Osteocyte (in vitro differentiated cells): ENCODE measurements around the gene CTCF. TPM values are rescaled to one million over a fixed set of nuclear protein-coding genes. Genes with fewer than 3 reads are reported as not detected.

Experiments used
- DNase-seq: peaks from one replicate; pipeline ENCODE4 v3.0.0; 2021; ENCODE audit warnings: mixed read lengths; ENCODE audit not compliant: unreplicated experiment; ENCODE audit errors: extremely low spot score
- H3K27ac Mint-ChIP-seq: one replicate; pipeline ENCODE4 v1.8.0; 2021; ENCODE audit warnings: mild to moderate bottlenecking, mixed read lengths; ENCODE audit not compliant: unreplicated experiment
- H3K27me3 Mint-ChIP-seq: one replicate; pipeline ENCODE4 v1.8.0; 2021; ENCODE audit warnings: mixed read lengths; ENCODE audit not compliant: unreplicated experiment
- H3K36me3 Mint-ChIP-seq: one replicate; pipeline ENCODE4 v1.8.0; 2021; ENCODE audit warnings: mixed read lengths; ENCODE audit not compliant: unreplicated experiment
- H3K4me1 Mint-ChIP-seq: one replicate; pipeline ENCODE4 v1.8.0; 2021; ENCODE audit warnings: mixed read lengths; ENCODE audit not compliant: unreplicated experiment
- H3K4me3 Mint-ChIP-seq: one replicate; pipeline ENCODE4 v1.8.0; 2021; ENCODE audit warnings: mild to moderate bottlenecking, moderate library complexity, mixed read lengths; ENCODE audit not compliant: unreplicated experiment
- H3K9me3 Mint-ChIP-seq: one replicate; pipeline ENCODE4 v1.8.0; 2021; ENCODE audit warnings: mixed read lengths; ENCODE audit not compliant: unreplicated experiment
- total RNA-seq: library from RNA; stranded (reverse); gene quantifications from 2 replicates; pipeline ENCODE4 v1.2.1, GENCODE V29; 2021
- TF ChIP-seq, protein P1 (sequence below): fragments of 200-600 bp; sonication (generic); IDR thresholded peaks from 2 replicates; pipeline ENCODE4 v1.5.0; 2021; ENCODE audit warnings: antibody characterized with exemption, mild to moderate bottlenecking, moderate library complexity

CTCF gene
- total RNA-seq, 1 donor from 2014 or later = 43.2 TPM

- Mint-ChIP-seq H3K36me3 (peaks cover 24% of the 10 kb centered on the region), H3K9me3 (no peaks in the 10 kb centered on the region), H3K27ac (no peak overlapping the region), H3K27me3 (no peaks in the 10 kb centered on the region), H3K4me3 (no peak overlapping the region), H3K4me1 (peaks cover 31% of the 10 kb centered on the region)
- TF ChIP-seq, protein P1, sequence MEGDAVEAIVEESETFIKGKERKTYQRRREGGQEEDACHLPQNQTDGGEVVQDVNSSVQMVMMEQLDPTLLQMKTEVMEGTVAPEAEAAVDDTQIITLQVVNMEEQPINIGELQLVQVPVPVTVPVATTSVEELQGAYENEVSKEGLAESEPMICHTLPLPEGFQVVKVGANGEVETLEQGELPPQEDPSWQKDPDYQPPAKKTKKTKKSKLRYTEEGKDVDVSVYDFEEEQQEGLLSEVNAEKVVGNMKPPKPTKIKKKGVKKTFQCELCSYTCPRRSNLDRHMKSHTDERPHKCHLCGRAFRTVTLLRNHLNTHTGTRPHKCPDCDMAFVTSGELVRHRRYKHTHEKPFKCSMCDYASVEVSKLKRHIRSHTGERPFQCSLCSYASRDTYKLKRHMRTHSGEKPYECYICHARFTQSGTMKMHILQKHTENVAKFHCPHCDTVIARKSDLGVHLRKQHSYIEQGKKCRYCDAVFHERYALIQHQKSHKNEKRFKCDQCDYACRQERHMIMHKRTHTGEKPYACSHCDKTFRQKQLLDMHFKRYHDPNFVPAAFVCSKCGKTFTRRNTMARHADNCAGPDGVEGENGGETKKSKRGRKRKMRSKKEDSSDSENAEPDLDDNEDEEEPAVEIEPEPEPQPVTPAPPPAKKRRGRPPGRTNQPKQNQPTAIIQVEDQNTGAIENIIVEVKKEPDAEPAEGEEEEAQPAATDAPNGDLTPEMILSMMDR = no peak
- DNase-seq = no peak
Observed at GRCh38 chr16:67543036-67543435, 19.3 kb upstream of the CTCF start.

- no peaks in the 10 kb centered on the region for H3K9me3 Mint-ChIP-seq
- peaks cover 24% of the 10 kb centered on the region for H3K36me3 Mint-ChIP-seq
- no peak overlapping the region for H3K27ac Mint-ChIP-seq
- peaks cover 28% of the 10 kb centered on the region for H3K4me1 Mint-ChIP-seq
- DNase-seq = no peak
- TF ChIP-seq, protein P1 = no peak
- no peaks in the 10 kb centered on the region for H3K27me3 Mint-ChIP-seq
- H3K4me3 Mint-ChIP-seq = no peak overlapping the region
Observed at GRCh38 chr16:67543582-67543981, 18.7 kb upstream of the CTCF start.

GRCh38 chr16:67544329-67544841 lies 17.9 kb upstream of the CTCF start:
- no peak overlapping the region for H3K27ac Mint-ChIP-seq
- H3K9me3 Mint-ChIP-seq = no peaks in the 10 kb centered on the region
- peaks cover 20% of the 10 kb centered on the region for H3K4me1 Mint-ChIP-seq
- peaks cover 24% of the 10 kb centered on the region for H3K36me3 Mint-ChIP-seq
- H3K27me3 Mint-ChIP-seq = no peaks in the 10 kb centered on the region
- DNase-seq = no peak
- H3K4me3 Mint-ChIP-seq = no peak overlapping the region
- TF ChIP-seq, protein P1 = no peak

DNA sequence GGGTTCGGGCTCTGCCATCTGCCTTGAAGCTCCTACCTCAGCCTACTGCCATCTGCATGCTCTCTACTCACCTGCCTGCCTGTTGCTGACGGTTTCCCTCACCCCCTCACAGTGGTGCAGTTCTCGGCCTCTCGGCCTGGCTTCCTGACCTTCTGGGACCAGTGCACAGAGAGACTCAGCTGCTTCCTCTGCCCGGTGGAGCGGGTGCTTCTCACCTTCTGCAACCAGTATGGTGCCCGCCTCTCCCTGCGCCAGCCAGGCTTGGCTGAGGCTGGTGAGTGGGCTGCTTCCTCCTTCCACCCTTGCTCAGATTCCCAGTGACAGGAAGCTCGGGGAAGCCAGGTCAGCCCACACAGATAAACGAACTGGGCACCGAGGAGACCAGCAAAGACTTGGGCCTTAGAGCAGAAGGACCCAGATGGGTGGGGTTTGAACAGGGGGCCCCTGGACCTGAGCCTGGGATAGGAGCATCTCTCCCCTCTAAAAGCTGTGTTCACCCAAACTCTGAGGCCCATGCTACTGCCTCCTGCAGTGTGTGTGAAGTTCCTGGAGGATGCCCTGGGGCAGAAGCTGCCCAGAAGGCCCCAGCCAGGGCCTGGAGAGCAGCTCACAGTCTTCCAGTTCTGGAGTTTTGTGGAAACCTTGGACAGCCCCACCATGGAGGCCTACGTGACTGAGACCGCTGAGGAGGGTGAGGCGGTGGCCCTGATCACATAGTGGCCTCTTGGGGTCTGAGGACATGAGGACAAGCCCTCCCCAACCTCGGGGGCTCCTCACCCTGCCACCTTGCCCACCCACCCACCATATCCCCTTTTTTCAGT lies 17.3 kb upstream of the CTCF start:
- Mint-ChIP-seq H3K27ac (no peak overlapping the region), H3K36me3 (peaks cover 24% of the 10 kb centered on the region), H3K4me1 (peaks cover 20% of the 10 kb centered on the region), H3K4me3 (no peak overlapping the region), H3K9me3 (no peaks in the 10 kb centered on the region), H3K27me3 (no peaks in the 10 kb centered on the region)
- TF ChIP-seq, protein P1 = no peak
- no peak for DNase-seq

DNA sequence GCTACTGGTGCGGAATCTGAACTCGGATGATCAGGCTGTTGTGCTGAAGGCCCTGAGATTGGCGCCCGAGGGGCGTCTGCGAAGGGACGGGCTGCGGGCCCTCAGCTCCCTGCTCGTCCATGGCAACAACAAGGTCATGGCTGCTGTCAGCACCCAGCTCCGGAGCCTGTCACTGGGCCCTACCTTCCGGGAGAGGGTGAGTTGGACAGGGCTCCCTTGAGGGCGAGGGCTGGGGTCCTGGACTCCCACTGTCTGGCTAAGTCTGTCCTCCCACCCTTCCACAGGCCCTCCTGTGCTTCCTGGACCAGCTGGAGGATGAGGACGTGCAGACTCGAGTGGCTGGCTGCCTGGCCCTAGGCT lies 16.7 kb upstream of the CTCF start:
- no peak for DNase-seq
- TF ChIP-seq, protein P1 = no peak
- Mint-ChIP-seq H3K4me3 (no peak overlapping the region), H3K36me3 (peaks cover 19% of the 10 kb centered on the region), H3K27me3 (no peaks in the 10 kb centered on the region), H3K4me1 (peaks cover 21% of the 10 kb centered on the region), H3K27ac (no peak overlapping the region), H3K9me3 (no peaks in the 10 kb centered on the region)
